GM23338 (cell line): ENCODE results near the gene DIDO1. TPM values are rescaled to one million over a fixed set of nuclear protein-coding genes. Genes with fewer than 3 reads are reported as not detected.
A peak's percentile ranks its signal among the peaks of the same experiment; 100 is the strongest.

ENCODE experiments used
- ATAC-seq: fragments of 200-7000 bp; cut with Tn5 transposase; 3 replicates; pipeline ENCODE4 v1.9.1; 2020
- DNase-seq: peaks from one replicate; pipeline ENCODE4 v3.0.0-alpha.2; 2015; ENCODE audit warnings: low spot score
- H2AFZ ChIP-seq: fragments of 200-600 bp; sonication (generic); 2 replicates; pipeline ENCODE4 v1.8.0; 2016; ENCODE audit warnings: antibody characterized with exemption, mild to moderate bottlenecking, moderate library complexity
- H3F3A ChIP-seq: fragments of 200-600 bp; sonication (generic); replicated peaks from 2 replicates; pipeline ENCODE4 v1.8.0; 2017; ENCODE audit warnings: antibody characterized with exemption, mixed run types, low read depth
- H3K27ac ChIP-seq: fragments of 200-600 bp; sonication (generic); 2 replicates; pipeline ENCODE4 v1.6.1; 2016; ENCODE audit warnings: low read depth
- H3K27me3 ChIP-seq: fragments of 200-600 bp; sonication (generic); 2 replicates; pipeline ENCODE4 v1.8.0; 2016; ENCODE audit warnings: mild to moderate bottlenecking, mixed run types, moderate library complexity; ENCODE audit not compliant: insufficient read depth
- H3K36me3 ChIP-seq: fragments of 200-600 bp; sonication (generic); 2 replicates; pipeline ENCODE4 v1.8.0; 2016; ENCODE audit warnings: mild to moderate bottlenecking; ENCODE audit not compliant: insufficient read depth
- H3K4me1 ChIP-seq: fragments of 200-600 bp; sonication (generic); 2 replicates; pipeline ENCODE4 v1.8.0; 2016; ENCODE audit warnings: mild to moderate bottlenecking, moderate library complexity; ENCODE audit not compliant: insufficient read depth
- H3K4me2 ChIP-seq: fragments of 200-600 bp; sonication (generic); 2 replicates; pipeline ENCODE4 v1.7.1; 2017; ENCODE audit warnings: mixed run types
- H3K4me3 ChIP-seq: fragments of 200-600 bp; sonication (generic); 2 replicates; pipeline ENCODE4 v1.6.1; 2016; ENCODE audit warnings: mixed run types
- H3K79me2 ChIP-seq: fragments of 200-600 bp; sonication (generic); replicated peaks from 2 replicates; pipeline ENCODE4 v1.8.0; 2017; ENCODE audit warnings: mild to moderate bottlenecking; ENCODE audit not compliant: insufficient read depth
- H3K9me2 ChIP-seq: fragments of 200-600 bp; sonication (generic); 2 replicates; pipeline ENCODE4 v1.8.0; 2017; ENCODE audit not compliant: insufficient read depth
- H4K20me1 ChIP-seq: fragments of 200-600 bp; sonication (generic); replicated peaks from 2 replicates; pipeline ENCODE4 v1.8.0; 2017; ENCODE audit warnings: mild to moderate bottlenecking; ENCODE audit not compliant: insufficient read depth
- H3K27ac Mint-ChIP-seq: 2 replicates; pipeline ENCODE4 v1.8.0; 2020; ENCODE audit warnings: inconsistent platforms, mild to moderate bottlenecking, moderate library complexity, mixed read lengths
- H3K27me3 Mint-ChIP-seq: 3 replicates; pipeline ENCODE4 v1.8.0; 2022; ENCODE audit warnings: low read depth, mild to moderate bottlenecking, moderate library complexity, mixed read lengths, inconsistent platforms; ENCODE audit not compliant: insufficient read depth, poor library complexity
- H3K36me3 Mint-ChIP-seq: 3 replicates; pipeline ENCODE4 v1.8.0; 2021; ENCODE audit warnings: low read depth, mild to moderate bottlenecking, inconsistent platforms, moderate library complexity, mixed read lengths
- H3K4me1 Mint-ChIP-seq: 3 replicates; pipeline ENCODE4 v1.8.0; 2020; ENCODE audit warnings: mild to moderate bottlenecking, inconsistent platforms, mixed read lengths
- H3K4me3 Mint-ChIP-seq: 3 replicates; pipeline ENCODE4 v1.8.0; 2021; ENCODE audit warnings: moderate library complexity, mild to moderate bottlenecking, inconsistent platforms, mixed read lengths
- H3K9me3 Mint-ChIP-seq: 3 replicates; pipeline ENCODE4 v1.8.0; 2020; ENCODE audit warnings: moderate library complexity, mild to moderate bottlenecking, inconsistent platforms, mixed read lengths
- CREB1 ChIP-seq: fragments of 250-450 bp; sonication (Bioruptor Pico); IDR thresholded peaks from 2 replicates; pipeline ENCODE4 v1.5.0; 2020; ENCODE audit warnings: low read depth, mild to moderate bottlenecking, moderate library complexity
- EZH2 ChIP-seq: fragments of 200-600 bp; sonication (generic); IDR thresholded peaks from one replicate; pipeline ENCODE4 v1.8.0; 2017; ENCODE audit warnings: antibody characterized with exemption, mild to moderate bottlenecking, low read depth; ENCODE audit not compliant: unreplicated experiment
- EZH2phosphoT487 ChIP-seq: fragments of 200-600 bp; sonication (generic); IDR thresholded peaks from one replicate; pipeline ENCODE4 v1.8.1; 2018; ENCODE audit warnings: antibody characterized with exemption; ENCODE audit not compliant: unreplicated experiment
- JUNB ChIP-seq: IDR thresholded peaks from one replicate; pipeline ENCODE4 v1.6.1; 2016; ENCODE audit warnings: antibody characterized with exemption; ENCODE audit not compliant: unreplicated experiment
- POLR2AphosphoS5 ChIP-seq: IDR thresholded peaks from 2 replicates; pipeline ENCODE4 v1.6.1; 2016; ENCODE audit warnings: antibody characterized with exemption, low read depth
- polyA plus RNA-seq: library from polyadenylated mRNA; unstranded; fragments of >200 nt; fragmentation: Nextera tagmentation; extraction: Ambion mirVana; gene quantifications from 2 replicates; pipeline ENCODE4 v1.2.1, GENCODE V29; 2016
- total RNA-seq: library from RNA; depleted of rRNA; stranded (reverse); fragments of >200 nt; shearing (Covaris generic); gene quantifications from 2 replicates; pipeline ENCODE4 v1.2.3, GENCODE V29; 2014
- TF ChIP-seq, protein P1 (sequence below): IDR thresholded peaks from one replicate; pipeline ENCODE4 v1.6.1; 2018; ENCODE audit warnings: antibody characterized with exemption; ENCODE audit not compliant: unreplicated experiment
- TF ChIP-seq, protein P2 (sequence below): IDR thresholded peaks from 2 replicates; pipeline ENCODE4 v1.6.1; 2016; ENCODE audit warnings: antibody characterized with exemption
- TF ChIP-seq, protein P3 (sequence below), 2 experiments: fragments of 200-600 bp in 1 of 2; sonication (generic) in 1 of 2; conservative IDR thresholded peaks; 2 replicates each; pipeline versions ENCODE4 v1.5.1 to v1.6.1; 2016 to 2017; ENCODE audit warnings: antibody characterized with exemption in 2 of 2, low read depth in 2 of 2, mild to moderate bottlenecking in 2 of 2, moderate library complexity in 1 of 2
- TF ChIP-seq, protein P4 (sequence below): fragments of 250-450 bp; sonication (Bioruptor Pico); IDR thresholded peaks from 2 replicates; pipeline ENCODE4 v1.5.0; 2020; ENCODE audit warnings: mild to moderate bottlenecking, moderate library complexity

Gene DIDO1
- total and polyA plus RNA-seq, 2 experiments from 2014 or later, result 72.4 to 162 TPM

DNA sequence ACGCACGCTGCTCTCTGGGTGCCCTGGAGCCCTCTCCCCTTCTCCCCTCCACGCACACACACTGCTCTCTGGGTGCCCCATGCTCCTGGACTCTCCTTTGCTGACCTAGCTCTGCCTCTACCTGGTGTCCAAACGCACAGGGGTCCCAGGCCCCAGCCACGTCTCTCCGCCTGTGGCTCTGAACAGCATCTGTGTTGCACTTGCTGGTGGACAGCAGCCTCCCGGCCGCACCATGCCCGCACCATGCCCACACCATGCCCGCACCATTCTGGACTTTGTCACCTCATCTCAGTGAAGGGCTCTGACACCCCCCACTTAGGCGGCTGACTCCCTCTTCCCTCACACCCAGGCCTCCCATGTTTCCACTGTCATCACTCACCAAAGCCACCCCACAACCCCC is 86.5 kb downstream of the DIDO1 start:
- H3K36me3 ChIP-seq, result 0 out of 2 replicates have a peak, but pooled peaks cover 7% of the 10 kb centered on the region
- peaks cover 17% of the 10 kb centered on the region for H3K27me3 Mint-ChIP-seq
- no peak for ATAC-seq
- no peak overlapping the region for H2AFZ ChIP-seq
- H3F3A ChIP-seq, result 0 out of 2 replicates have a peak, but pooled peaks cover 7% of the 10 kb centered on the region
- no peaks in the 10 kb centered on the region for H4K20me1 ChIP-seq
- H3K36me3 Mint-ChIP-seq, result peaks cover 38% of the 10 kb centered on the region
- H3K4me3 ChIP-seq, result no peak overlapping the region
- no peak overlapping the region for H3K27ac ChIP-seq
- no peak for DNase-seq
- no peak overlapping the region for H3K27ac Mint-ChIP-seq
- H3K4me2 ChIP-seq, result no peak overlapping the region
- TF ChIP-seq CREB1 (CRISPR knock-in tag), result no peak
- TF ChIP-seq, protein P1, sequence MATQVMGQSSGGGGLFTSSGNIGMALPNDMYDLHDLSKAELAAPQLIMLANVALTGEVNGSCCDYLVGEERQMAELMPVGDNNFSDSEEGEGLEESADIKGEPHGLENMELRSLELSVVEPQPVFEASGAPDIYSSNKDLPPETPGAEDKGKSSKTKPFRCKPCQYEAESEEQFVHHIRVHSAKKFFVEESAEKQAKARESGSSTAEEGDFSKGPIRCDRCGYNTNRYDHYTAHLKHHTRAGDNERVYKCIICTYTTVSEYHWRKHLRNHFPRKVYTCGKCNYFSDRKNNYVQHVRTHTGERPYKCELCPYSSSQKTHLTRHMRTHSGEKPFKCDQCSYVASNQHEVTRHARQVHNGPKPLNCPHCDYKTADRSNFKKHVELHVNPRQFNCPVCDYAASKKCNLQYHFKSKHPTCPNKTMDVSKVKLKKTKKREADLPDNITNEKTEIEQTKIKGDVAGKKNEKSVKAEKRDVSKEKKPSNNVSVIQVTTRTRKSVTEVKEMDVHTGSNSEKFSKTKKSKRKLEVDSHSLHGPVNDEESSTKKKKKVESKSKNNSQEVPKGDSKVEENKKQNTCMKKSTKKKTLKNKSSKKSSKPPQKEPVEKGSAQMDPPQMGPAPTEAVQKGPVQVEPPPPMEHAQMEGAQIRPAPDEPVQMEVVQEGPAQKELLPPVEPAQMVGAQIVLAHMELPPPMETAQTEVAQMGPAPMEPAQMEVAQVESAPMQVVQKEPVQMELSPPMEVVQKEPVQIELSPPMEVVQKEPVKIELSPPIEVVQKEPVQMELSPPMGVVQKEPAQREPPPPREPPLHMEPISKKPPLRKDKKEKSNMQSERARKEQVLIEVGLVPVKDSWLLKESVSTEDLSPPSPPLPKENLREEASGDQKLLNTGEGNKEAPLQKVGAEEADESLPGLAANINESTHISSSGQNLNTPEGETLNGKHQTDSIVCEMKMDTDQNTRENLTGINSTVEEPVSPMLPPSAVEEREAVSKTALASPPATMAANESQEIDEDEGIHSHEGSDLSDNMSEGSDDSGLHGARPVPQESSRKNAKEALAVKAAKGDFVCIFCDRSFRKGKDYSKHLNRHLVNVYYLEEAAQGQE, result no peak
- TF ChIP-seq EZH2phosphoT487, result no peak
- no peak for TF ChIP-seq POLR2AphosphoS5
- TF ChIP-seq, protein P2, sequence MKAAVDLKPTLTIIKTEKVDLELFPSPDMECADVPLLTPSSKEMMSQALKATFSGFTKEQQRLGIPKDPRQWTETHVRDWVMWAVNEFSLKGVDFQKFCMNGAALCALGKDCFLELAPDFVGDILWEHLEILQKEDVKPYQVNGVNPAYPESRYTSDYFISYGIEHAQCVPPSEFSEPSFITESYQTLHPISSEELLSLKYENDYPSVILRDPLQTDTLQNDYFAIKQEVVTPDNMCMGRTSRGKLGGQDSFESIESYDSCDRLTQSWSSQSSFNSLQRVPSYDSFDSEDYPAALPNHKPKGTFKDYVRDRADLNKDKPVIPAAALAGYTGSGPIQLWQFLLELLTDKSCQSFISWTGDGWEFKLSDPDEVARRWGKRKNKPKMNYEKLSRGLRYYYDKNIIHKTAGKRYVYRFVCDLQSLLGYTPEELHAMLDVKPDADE, result no peak
- TF ChIP-seq EZH2, result no peak
- TF ChIP-seq, protein P3, sequence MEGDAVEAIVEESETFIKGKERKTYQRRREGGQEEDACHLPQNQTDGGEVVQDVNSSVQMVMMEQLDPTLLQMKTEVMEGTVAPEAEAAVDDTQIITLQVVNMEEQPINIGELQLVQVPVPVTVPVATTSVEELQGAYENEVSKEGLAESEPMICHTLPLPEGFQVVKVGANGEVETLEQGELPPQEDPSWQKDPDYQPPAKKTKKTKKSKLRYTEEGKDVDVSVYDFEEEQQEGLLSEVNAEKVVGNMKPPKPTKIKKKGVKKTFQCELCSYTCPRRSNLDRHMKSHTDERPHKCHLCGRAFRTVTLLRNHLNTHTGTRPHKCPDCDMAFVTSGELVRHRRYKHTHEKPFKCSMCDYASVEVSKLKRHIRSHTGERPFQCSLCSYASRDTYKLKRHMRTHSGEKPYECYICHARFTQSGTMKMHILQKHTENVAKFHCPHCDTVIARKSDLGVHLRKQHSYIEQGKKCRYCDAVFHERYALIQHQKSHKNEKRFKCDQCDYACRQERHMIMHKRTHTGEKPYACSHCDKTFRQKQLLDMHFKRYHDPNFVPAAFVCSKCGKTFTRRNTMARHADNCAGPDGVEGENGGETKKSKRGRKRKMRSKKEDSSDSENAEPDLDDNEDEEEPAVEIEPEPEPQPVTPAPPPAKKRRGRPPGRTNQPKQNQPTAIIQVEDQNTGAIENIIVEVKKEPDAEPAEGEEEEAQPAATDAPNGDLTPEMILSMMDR (conservative IDR thresholded peaks at IDR 0.05; ENCODE audit: low read depth in 2 of 2), result no peak
- no peaks in the 10 kb centered on the region for H3K27me3 ChIP-seq
- H3K9me3 Mint-ChIP-seq, result no peaks in the 10 kb centered on the region; the same call in 2 of the 3 replicates
- H3K4me1 ChIP-seq, result 0 out of 2 replicates have a peak, but pooled peaks cover 4% of the 10 kb centered on the region
- H3K9me2 ChIP-seq, result no peaks in the 10 kb centered on the region
- H3K79me2 ChIP-seq, result no peaks in the 10 kb centered on the region
- peak overlapping the region; percentile 18; the same call in 1 of the 3 replicates for H3K4me3 Mint-ChIP-seq
- peaks cover 29% of the 10 kb centered on the region for H3K4me1 Mint-ChIP-seq

DNA sequence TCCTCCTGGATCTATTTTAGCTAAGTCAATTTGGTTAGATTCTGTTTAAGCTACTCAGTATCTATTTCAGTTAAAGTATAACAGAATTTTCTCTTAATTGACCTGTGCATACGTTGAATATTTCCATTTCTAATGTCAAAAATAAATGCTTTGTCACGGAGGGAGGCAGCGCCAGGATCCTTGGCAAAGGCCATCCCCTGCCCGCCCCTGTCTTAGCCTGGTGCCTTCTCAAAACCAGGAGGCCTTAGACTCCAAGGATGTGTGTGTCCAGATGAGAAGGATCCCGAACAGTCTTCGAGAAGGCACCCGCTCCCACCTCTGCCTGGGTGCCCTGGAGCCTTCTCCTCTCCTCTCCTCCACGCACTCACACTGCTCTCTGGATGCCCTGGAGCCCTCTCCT is 87.0 kb downstream of the DIDO1 start:
- Histone ChIP-seq H3K4me2 (no peak overlapping the region), H3F3A (0 out of 2 replicates have a peak, but pooled peaks cover 7% of the 10 kb centered on the region), H3K9me2 (no peaks in the 10 kb centered on the region), H3K36me3 (0 out of 2 replicates have a peak, but pooled peaks cover 7% of the 10 kb centered on the region), H3K79me2 (no peaks in the 10 kb centered on the region), H3K4me3 (no peak overlapping the region), H3K27me3 (no peaks in the 10 kb centered on the region), H3K4me1 (0 out of 2 replicates have a peak, but pooled peaks cover 4% of the 10 kb centered on the region), H4K20me1 (no peaks in the 10 kb centered on the region), H3K27ac (no peak overlapping the region), H2AFZ (no peak overlapping the region)
- Mint-ChIP-seq H3K27ac (no peak overlapping the region), H3K27me3 (peaks cover 13% of the 10 kb centered on the region), H3K4me1 (peaks cover 29% of the 10 kb centered on the region), H3K36me3 (peaks cover 36% of the 10 kb centered on the region), H3K4me3 (no peak overlapping the region), H3K9me3 (no peaks in the 10 kb centered on the region; the same call in 2 of the 3 replicates)
- DNase-seq (no peak), ATAC-seq (no peak)
- TF ChIP-seq, protein P4, sequence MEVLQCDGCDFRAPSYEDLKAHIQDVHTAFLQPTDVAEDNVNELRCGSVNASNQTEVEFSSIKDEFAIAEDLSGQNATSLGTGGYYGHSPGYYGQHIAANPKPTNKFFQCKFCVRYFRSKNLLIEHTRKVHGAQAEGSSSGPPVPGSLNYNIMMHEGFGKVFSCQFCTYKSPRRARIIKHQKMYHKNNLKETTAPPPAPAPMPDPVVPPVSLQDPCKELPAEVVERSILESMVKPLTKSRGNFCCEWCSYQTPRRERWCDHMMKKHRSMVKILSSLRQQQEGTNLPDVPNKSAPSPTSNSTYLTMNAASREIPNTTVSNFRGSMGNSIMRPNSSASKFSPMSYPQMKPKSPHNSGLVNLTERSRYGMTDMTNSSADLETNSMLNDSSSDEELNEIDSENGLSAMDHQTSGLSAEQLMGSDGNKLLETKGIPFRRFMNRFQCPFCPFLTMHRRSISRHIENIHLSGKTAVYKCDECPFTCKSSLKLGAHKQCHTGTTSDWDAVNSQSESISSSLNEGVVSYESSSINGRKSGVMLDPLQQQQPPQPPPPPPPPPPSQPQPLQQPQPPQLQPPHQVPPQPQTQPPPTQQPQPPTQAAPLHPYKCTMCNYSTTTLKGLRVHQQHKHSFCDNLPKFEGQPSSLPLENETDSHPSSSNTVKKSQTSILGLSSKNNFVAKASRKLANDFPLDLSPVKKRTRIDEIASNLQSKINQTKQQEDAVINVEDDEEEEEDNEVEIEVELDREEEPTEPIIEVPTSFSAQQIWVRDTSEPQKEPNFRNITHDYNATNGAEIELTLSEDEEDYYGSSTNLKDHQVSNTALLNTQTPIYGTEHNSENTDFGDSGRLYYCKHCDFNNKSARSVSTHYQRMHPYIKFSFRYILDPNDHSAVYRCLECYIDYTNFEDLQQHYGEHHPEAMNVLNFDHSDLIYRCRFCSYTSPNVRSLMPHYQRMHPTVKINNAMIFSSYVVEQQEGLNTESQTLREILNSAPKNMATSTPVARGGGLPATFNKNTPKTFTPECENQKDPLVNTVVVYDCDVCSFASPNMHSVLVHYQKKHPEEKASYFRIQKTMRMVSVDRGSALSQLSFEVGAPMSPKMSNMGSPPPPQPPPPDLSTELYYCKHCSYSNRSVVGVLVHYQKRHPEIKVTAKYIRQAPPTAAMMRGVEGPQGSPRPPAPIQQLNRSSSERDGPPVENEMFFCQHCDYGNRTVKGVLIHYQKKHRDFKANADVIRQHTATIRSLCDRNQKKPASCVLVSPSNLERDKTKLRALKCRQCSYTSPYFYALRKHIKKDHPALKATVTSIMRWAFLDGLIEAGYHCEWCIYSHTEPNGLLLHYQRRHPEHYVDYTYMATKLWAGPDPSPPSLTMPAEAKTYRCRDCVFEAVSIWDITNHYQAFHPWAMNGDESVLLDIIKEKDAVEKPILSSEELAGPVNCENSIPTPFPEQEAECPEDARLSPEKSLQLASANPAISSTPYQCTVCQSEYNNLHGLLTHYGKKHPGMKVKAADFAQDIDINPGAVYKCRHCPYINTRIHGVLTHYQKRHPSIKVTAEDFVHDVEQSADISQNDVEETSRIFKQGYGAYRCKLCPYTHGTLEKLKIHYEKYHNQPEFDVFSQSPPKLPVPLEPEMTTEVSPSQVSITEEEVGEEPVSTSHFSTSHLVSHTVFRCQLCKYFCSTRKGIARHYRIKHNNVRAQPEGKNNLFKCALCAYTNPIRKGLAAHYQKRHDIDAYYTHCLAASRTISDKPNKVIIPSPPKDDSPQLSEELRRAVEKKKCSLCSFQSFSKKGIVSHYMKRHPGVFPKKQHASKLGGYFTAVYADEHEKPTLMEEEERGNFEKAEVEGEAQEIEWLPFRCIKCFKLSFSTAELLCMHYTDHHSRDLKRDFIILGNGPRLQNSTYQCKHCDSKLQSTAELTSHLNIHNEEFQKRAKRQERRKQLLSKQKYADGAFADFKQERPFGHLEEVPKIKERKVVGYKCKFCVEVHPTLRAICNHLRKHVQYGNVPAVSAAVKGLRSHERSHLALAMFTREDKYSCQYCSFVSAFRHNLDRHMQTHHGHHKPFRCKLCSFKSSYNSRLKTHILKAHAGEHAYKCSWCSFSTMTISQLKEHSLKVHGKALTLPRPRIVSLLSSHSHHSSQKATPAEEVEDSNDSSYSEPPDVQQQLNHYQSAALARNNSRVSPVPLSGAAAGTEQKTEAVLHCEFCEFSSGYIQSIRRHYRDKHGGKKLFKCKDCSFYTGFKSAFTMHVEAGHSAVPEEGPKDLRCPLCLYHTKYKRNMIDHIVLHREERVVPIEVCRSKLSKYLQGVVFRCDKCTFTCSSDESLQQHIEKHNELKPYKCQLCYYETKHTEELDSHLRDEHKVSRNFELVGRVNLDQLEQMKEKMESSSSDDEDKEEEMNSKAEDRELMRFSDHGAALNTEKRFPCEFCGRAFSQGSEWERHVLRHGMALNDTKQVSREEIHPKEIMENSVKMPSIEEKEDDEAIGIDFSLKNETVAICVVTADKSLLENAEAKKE, result no peak
- TF ChIP-seq JUNB, result no peak
